HL-60 (cell line): ENCODE results near the gene PRDM15.

Source experiments
- DNase-seq, 2 experiments: peaks; one replicate each; pipeline ENCODE4 v3.0.0-alpha.2; 2010 to 2020; ENCODE audit warnings: low read depth in 1 of 2, low spot score in 1 of 2
- H3K27ac ChIP-seq: fragments of 250-450 bp; sonication (Bioruptor Pico); replicated peaks from 2 replicates; pipeline ENCODE4 v1.5.1; 2020; ENCODE audit warnings: mild to moderate bottlenecking, moderate library complexity
- H3K27me3 ChIP-seq: fragments of 250-450 bp; sonication (Bioruptor Pico); 2 replicates; pipeline ENCODE4 v1.5.1; 2021; ENCODE audit warnings: mild to moderate bottlenecking, moderate library complexity; ENCODE audit not compliant: insufficient read depth, poor library complexity, severe bottlenecking
- H3K4me3 ChIP-seq: replicated peaks from 2 replicates; pipeline ENCODE4 v1.5.1; 2011; ENCODE audit warnings: mild to moderate bottlenecking, control low read depth, low read length; ENCODE audit not compliant: insufficient read depth
- CTCF ChIP-seq: IDR thresholded peaks from one replicate; pipeline ENCODE4 v1.5.1; 2011; ENCODE audit warnings: low read length, control low read depth, inconsistent platforms; ENCODE audit not compliant: insufficient read depth
- GABPA ChIP-seq: IDR thresholded peaks from 2 replicates; pipeline ENCODE4 v1.6.1; 2012; ENCODE audit warnings: low read depth
- POLR2AphosphoS5 ChIP-seq: IDR thresholded peaks from 2 replicates; pipeline ENCODE4 v1.6.1; 2012; ENCODE audit warnings: low read depth
- SPI1 ChIP-seq: IDR thresholded peaks from 2 replicates; pipeline ENCODE4 v1.6.1; 2012; ENCODE audit warnings: low read depth, mild to moderate bottlenecking, borderline replicate concordance
- TF ChIP-seq, protein P1 (sequence below): IDR thresholded peaks from 2 replicates; pipeline ENCODE4 v1.6.1; 2012; ENCODE audit warnings: low read depth; ENCODE audit not compliant: insufficient replicate concordance

The PRDM15 gene

GRCh38 chr21:41828884-41829360 lies 50.2 kb downstream of the PRDM15 start:
- Histone ChIP-seq H3K4me3 (no peak overlapping the region), H3K27ac (no peak overlapping the region), H3K27me3 (no peaks in the 10 kb centered on the region)
- TF ChIP-seq, protein P1, sequence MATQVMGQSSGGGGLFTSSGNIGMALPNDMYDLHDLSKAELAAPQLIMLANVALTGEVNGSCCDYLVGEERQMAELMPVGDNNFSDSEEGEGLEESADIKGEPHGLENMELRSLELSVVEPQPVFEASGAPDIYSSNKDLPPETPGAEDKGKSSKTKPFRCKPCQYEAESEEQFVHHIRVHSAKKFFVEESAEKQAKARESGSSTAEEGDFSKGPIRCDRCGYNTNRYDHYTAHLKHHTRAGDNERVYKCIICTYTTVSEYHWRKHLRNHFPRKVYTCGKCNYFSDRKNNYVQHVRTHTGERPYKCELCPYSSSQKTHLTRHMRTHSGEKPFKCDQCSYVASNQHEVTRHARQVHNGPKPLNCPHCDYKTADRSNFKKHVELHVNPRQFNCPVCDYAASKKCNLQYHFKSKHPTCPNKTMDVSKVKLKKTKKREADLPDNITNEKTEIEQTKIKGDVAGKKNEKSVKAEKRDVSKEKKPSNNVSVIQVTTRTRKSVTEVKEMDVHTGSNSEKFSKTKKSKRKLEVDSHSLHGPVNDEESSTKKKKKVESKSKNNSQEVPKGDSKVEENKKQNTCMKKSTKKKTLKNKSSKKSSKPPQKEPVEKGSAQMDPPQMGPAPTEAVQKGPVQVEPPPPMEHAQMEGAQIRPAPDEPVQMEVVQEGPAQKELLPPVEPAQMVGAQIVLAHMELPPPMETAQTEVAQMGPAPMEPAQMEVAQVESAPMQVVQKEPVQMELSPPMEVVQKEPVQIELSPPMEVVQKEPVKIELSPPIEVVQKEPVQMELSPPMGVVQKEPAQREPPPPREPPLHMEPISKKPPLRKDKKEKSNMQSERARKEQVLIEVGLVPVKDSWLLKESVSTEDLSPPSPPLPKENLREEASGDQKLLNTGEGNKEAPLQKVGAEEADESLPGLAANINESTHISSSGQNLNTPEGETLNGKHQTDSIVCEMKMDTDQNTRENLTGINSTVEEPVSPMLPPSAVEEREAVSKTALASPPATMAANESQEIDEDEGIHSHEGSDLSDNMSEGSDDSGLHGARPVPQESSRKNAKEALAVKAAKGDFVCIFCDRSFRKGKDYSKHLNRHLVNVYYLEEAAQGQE: no peak
- TF ChIP-seq CTCF: no peak
- no peak for TF ChIP-seq GABPA
- TF ChIP-seq POLR2AphosphoS5: no peak
- no peak for TF ChIP-seq SPI1
- DNase-seq: no peak

DNA sequence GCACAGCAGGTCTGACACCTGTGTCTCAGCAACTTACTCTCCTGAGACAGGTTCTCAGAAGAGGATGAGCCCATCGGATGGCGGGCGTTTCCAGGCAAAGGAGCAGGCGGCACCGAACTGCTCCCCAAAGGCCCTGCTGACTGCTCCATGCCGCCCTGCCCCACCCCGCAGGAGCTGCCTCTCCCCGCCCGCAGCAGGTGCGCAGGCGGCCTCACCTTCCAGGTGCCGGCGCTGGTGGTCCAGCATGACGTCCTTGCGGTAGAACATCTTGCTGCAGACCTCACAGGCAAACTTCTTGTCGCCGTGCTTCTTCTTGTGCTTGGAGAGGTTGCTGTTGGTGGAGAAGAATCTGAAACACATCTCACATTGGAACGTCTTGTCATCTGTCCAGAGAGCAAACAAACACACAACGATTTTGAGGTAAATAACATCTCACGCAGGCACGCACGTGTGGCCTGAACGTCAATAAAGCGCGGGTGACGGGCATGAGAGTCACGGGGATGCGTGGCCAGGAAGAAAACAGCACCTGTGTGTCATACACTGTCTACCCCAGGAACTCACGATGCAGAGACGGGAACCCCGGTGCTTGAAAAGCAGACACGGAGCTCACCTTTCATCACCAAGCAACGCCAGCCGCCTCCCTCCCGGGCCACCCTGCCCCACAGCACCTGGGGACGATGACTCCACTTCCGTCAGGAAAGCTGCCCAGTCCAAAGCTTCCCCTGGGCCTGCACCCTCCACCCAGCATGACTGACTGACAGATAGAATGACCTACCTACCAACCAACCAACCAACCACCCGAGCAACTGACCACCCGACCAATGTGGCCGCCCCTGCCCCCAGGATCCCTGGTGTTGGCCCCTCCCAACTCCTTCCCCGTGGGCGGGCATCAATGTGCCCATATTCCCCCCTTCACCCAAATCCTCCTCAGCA lies 50.9 kb downstream of the PRDM15 start:
- DNase-seq: no peak
- Histone ChIP-seq H3K27me3 (no peaks in the 10 kb centered on the region), H3K27ac (no peak overlapping the region), H3K4me3 (no peak overlapping the region)
- TF ChIP-seq, protein P1: no peak

- no peak for DNase-seq
- H3K27ac ChIP-seq: no peak overlapping the region
- no peak overlapping the region for H3K4me3 ChIP-seq
- no peaks in the 10 kb centered on the region for H3K27me3 ChIP-seq
- no peak for TF ChIP-seq CTCF
- TF ChIP-seq POLR2AphosphoS5: no peak
Measured at GRCh38 chr21:41825881-41826280, 53.3 kb downstream of the PRDM15 start.

GRCh38 chr21:41825216-41825615 lies 53.9 kb downstream of the PRDM15 start:
- TF ChIP-seq SPI1: no peak
- TF ChIP-seq GABPA: no peak
- TF ChIP-seq CTCF: no peak
- TF ChIP-seq, protein P1: no peak
- TF ChIP-seq POLR2AphosphoS5: no peak
- Histone ChIP-seq H3K27ac (no peak overlapping the region), H3K27me3 (no peaks in the 10 kb centered on the region), H3K4me3 (no peak overlapping the region)
- DNase-seq: no peak
